ENCODE data around the gene NCAPH2.

GRCh38 chr22:50573491-50574382, 65.7 kb downstream of the NCAPH2 start:
- TF ChIP-seq, protein P1, sequence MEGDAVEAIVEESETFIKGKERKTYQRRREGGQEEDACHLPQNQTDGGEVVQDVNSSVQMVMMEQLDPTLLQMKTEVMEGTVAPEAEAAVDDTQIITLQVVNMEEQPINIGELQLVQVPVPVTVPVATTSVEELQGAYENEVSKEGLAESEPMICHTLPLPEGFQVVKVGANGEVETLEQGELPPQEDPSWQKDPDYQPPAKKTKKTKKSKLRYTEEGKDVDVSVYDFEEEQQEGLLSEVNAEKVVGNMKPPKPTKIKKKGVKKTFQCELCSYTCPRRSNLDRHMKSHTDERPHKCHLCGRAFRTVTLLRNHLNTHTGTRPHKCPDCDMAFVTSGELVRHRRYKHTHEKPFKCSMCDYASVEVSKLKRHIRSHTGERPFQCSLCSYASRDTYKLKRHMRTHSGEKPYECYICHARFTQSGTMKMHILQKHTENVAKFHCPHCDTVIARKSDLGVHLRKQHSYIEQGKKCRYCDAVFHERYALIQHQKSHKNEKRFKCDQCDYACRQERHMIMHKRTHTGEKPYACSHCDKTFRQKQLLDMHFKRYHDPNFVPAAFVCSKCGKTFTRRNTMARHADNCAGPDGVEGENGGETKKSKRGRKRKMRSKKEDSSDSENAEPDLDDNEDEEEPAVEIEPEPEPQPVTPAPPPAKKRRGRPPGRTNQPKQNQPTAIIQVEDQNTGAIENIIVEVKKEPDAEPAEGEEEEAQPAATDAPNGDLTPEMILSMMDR (IDR thresholded peaks at IDR 0.05) = no peak
- TF ChIP-seq POLR2A (IDR thresholded peaks at IDR 0.05) = no peak

All from uterus (tissue), 2 donors.